Stimulated activated CD4-positive, alpha-beta T cell treated with anti-CD3 and anti-CD28 coated beads, Interleukin-1b, Interleukin-23, amount 100 ng/mL, for 1 hour (primary cell): ENCODE results near the gene ELOA.
"Not testable (repeated sequence)": the region's sequence is repeated elsewhere in the genome, so short reads cannot be mapped to it uniquely, and the experiment has no call there.

Experiments
- DNase-seq, 2 donors: peaks; one replicate each; pipeline ENCODE4 v3.0.0-alpha.2; 2020; ENCODE audit warnings: low read depth in 2 of 2

ELOA gene

GRCh38 chr1:23801338-23801748, 58.1 kb downstream of the ELOA start:
- no peak for DNase-seq

DNA sequence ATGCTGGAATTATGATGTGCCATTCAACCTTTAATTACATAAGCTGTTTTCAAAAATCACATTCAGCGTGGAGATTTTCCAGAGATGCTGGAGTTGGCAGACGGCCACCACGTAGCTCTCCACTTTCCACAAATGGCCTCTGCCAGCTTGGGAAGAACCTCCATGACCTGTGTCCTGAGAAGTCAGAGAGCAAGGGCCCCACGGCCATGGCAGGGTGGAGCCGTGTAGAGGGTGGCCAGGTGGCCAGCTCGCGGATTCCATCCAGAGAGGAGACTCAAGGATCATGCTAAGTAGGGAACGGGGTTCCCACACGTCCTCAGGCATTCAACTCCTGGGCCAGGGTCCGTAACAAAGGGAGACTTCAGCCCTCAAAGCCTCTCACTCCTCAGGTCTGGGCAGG, 58.6 kb downstream of the ELOA start:
- DNase-seq, result no peak

DNA sequence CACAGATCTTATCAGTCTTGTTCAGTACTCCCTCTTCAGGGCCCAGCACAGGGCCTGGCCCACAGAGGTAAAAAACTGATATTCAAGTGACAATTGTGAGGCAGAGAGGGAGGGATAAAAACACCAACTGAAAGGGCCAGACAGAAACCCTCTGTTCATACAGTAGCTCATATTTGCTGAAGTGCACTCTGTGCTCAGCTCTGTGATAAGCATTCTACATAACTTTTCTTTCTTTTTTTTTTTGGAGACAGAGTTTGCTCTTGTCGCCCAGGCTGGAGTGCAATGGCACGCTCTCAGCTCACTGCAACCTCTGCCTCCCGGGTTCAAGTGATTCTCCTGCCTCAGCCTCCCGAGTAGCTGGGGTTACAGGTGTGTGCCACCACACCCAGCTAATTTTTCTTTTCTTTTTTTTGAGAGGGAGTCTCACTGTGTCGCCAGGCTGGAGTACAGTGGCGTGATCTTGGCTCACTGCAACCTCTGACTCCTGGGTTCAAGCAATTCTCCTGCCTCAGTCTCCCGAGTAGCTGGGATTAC, 59.6 kb downstream of the ELOA start:
- DNase-seq, result not testable (repeated sequence)

- no peak for DNase-seq
These were observed 60.4 kb downstream of the ELOA start for GRCh38 chr1:23803674-23804073.

DNA sequence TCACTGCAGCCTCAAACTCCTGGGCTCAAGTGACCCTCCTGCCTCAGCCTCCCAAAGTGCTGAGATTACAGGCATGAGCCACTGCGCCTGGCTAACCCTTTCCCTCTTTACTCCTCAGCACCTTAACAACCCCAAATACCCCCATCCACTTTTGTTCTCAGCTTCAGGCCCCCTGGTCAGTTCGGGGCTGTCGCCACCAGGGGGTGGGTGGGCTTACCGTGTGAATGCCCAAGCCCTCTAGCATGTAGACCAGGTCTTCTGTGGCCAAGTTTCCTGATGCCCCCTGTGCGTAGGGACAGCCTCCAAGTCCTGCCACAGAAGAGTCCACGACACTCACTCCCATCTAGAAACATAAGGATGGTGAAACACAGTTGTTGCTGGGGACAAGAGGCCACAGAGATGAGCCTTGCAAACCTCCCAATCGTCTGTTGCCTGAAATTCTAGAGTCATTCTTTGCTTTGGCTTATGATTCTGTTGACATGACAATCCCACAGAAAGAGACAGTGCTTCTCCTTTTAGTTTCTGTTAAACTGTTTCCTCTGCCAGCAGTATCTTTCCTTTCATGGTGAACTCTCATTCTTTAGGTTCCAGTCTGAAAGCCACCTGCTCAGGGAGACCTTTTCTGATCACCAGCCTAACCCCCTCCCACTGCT, 61.0 kb downstream of the ELOA start:
- DNase-seq, result no peak

GRCh38 chr1:23805025-23805424, 61.8 kb downstream of the ELOA start:
- no peak for DNase-seq

- DNase-seq, result no peak
These were observed 63.0 kb downstream of the ELOA start for GRCh38 chr1:23806280-23806679.

- no peak for DNase-seq
These were observed 64.2 kb downstream of the ELOA start for GRCh38 chr1:23807453-23807852.

- peak; percentile 64 for DNase-seq
These were observed 66.5 kb downstream of the ELOA start for GRCh38 chr1:23809751-23810171.

- DNase-seq, result no peak
These were observed 67.7 kb downstream of the ELOA start for GRCh38 chr1:23810818-23811540.
